ENCODE data around the gene MRTFA.
"Not testable (repeated sequence)": the region's sequence is repeated elsewhere in the genome, so short reads cannot be mapped to it uniquely, and the experiment has no call there.

The MRTFA gene

DNA sequence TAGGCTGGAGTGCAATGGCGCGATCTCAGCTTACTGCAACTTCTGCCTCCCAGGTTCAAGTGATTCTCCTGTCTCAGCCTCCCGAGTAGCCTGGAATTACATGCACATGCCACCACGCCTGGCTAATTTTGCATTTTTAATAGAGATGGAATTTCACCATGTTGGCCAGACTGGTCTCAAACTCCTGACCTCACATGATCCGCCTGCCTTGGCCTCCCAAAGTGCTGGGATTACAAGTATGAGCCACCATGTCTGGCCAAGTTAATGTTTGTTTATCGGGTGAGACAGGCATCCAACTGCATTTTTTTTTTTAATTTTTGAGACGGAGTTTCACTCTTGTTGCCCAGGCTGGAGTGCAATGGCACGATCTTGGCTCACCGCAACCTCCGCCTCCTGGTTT is 20.1 kb upstream of the MRTFA start:
- not testable (repeated sequence) for H2AFZ ChIP-seq (ENCODE audit: low read length, unreplicated experiment); H3K79me2 ChIP-seq (ENCODE audit: control insufficient read depth, insufficient read depth, low read length, unreplicated experiment); H3K36me3 ChIP-seq (ENCODE audit: insufficient read depth, low read length); H3K27me3 ChIP-seq (ENCODE audit: insufficient read depth, low read length); H3K27ac ChIP-seq (ENCODE audit: low read depth, low read length); H3K4me3 ChIP-seq (ENCODE audit: low read depth, low read length)
- H3K4me1 ChIP-seq (ENCODE audit: control insufficient read depth, insufficient read depth, low read length, unreplicated experiment) = peaks cover 17% of the 10 kb centered on the region

GRCh38 chr22:40655941-40656340 is 19.4 kb upstream of the MRTFA start:
- not testable (repeated sequence) for H3K4me3 ChIP-seq (ENCODE audit: low read depth, low read length); H2AFZ ChIP-seq (ENCODE audit: low read length, unreplicated experiment); H3K27ac ChIP-seq (ENCODE audit: low read depth, low read length); H3K27me3 ChIP-seq (ENCODE audit: insufficient read depth, low read length); H3K79me2 ChIP-seq (ENCODE audit: control insufficient read depth, insufficient read depth, low read length, unreplicated experiment); H3K36me3 ChIP-seq (ENCODE audit: insufficient read depth, low read length)
- peaks cover 23% of the 10 kb centered on the region for H3K4me1 ChIP-seq (ENCODE audit: control insufficient read depth, insufficient read depth, low read length, unreplicated experiment)

- Histone ChIP-seq H3K27ac (ENCODE audit: low read depth, low read length) (peak overlapping the region; percentile 68), H3K4me1 (ENCODE audit: control insufficient read depth, insufficient read depth, low read length, unreplicated experiment) (peaks cover 24% of the 10 kb centered on the region), H3K36me3 (ENCODE audit: insufficient read depth, low read length) (no peaks in the 10 kb centered on the region), H3K79me2 (ENCODE audit: control insufficient read depth, insufficient read depth, low read length, unreplicated experiment) (no peaks in the 10 kb centered on the region), H3K27me3 (ENCODE audit: insufficient read depth, low read length) (no peaks in the 10 kb centered on the region), H2AFZ (ENCODE audit: low read length, unreplicated experiment) (peak overlapping the region; percentile 81), H3K4me3 (ENCODE audit: low read depth, low read length) (peak overlapping the region; percentile 25; the same call in 1 of the 2 replicates)
Observed at GRCh38 chr22:40654522-40655167, 18.1 kb upstream of the MRTFA start.

GRCh38 chr22:40653361-40653760 is 16.8 kb upstream of the MRTFA start:
- H3K27ac ChIP-seq (ENCODE audit: low read depth, low read length) = no peak overlapping the region
- peaks cover 24% of the 10 kb centered on the region for H3K4me1 ChIP-seq (ENCODE audit: control insufficient read depth, insufficient read depth, low read length, unreplicated experiment)
- no peaks in the 10 kb centered on the region for H3K27me3 ChIP-seq (ENCODE audit: insufficient read depth, low read length)
- no peaks in the 10 kb centered on the region for H3K79me2 ChIP-seq (ENCODE audit: control insufficient read depth, insufficient read depth, low read length, unreplicated experiment)
- H3K36me3 ChIP-seq (ENCODE audit: insufficient read depth, low read length) = no peaks in the 10 kb centered on the region
- no peak overlapping the region for H3K4me3 ChIP-seq (ENCODE audit: low read depth, low read length)
- H2AFZ ChIP-seq (ENCODE audit: low read length, unreplicated experiment) = no peak overlapping the region

DNA sequence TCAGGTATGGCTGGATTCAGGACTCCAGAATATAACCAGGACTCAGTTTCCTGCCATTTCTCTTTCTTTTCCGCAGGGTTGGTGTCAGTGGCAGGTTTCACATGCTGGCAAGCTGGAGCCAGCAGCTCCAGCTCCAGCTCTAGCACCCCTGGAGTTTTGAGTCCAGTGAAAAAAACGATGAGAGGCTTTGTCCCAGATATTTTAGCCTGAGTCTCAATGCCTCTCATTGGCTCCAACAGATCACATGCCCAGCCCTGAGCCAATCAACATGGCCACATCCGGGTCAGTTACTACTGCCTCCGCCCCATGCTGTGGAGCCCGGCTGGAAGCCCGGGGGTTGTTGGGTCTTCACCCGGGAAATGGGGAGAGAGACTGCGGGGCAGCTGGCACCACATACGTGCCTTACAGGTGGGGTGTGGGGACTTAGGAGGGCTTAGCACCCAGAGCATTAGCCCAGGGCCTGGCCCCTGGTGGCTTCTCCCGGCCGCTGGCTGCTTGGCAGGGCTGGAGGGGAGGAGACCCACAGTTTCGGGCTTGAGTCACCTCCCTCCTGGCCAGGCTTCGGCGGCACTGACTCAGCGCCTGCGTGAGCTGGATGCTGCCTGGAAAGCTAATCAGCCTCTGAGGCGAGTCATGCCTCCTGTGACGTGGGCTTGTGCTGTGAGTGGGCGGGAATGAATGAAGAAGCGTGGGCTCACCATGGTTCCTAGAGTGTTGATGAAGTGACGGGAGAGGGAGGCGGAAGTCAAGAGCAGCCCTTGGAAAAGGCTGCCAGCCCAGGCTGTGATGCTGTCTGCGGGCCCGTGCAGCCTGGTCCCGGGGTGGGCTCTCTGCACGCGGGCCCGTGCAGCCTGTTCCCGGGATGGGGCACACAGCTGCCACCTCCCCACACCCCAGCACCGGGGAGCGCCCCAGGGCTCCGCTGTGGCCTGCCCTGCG is 15.3 kb upstream of the MRTFA start:
- Histone ChIP-seq H3K27ac (ENCODE audit: low read depth, low read length) (peak overlapping the region; percentile 96), H3K4me1 (ENCODE audit: control insufficient read depth, insufficient read depth, low read length, unreplicated experiment) (peaks cover 24% of the 10 kb centered on the region), H2AFZ (ENCODE audit: low read length, unreplicated experiment) (peak overlapping the region; percentile 49), H3K36me3 (ENCODE audit: insufficient read depth, low read length) (no peaks in the 10 kb centered on the region), H3K4me3 (ENCODE audit: low read depth, low read length) (peak overlapping the region; percentile 78), H3K27me3 (ENCODE audit: insufficient read depth, low read length) (no peaks in the 10 kb centered on the region), H3K79me2 (ENCODE audit: control insufficient read depth, insufficient read depth, low read length, unreplicated experiment) (no peaks in the 10 kb centered on the region)

GRCh38 chr22:40651057-40651456 is 14.5 kb upstream of the MRTFA start:
- Histone ChIP-seq H3K27me3 (ENCODE audit: insufficient read depth, low read length) (no peaks in the 10 kb centered on the region), H3K4me1 (ENCODE audit: control insufficient read depth, insufficient read depth, low read length, unreplicated experiment) (peaks cover 24% of the 10 kb centered on the region)

DNA sequence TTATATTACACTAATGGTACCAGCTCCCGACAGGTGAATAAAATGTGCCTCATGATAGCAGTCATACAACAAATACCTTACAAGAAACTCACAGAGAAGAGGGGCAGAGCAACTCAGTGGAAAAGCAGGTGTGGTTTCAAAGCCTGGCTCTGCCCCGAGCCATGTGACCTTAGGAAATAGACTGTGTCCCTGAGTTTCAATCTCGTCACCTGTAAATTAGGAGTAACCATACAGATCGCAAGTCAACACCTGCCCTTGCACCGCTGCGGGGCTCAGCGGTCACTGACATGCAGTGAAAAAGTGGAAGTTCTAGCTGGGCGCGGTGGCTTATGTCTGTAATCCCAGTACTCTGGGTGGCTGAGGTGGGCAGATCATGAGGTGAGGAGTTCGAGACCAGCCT is 11.9 kb upstream of the MRTFA start:
- no peak overlapping the region for H2AFZ ChIP-seq (ENCODE audit: low read length, unreplicated experiment)
- H3K4me3 ChIP-seq (ENCODE audit: low read depth, low read length) = no peak overlapping the region
- H3K27me3 ChIP-seq (ENCODE audit: insufficient read depth, low read length) = no peaks in the 10 kb centered on the region
- H3K4me1 ChIP-seq (ENCODE audit: control insufficient read depth, insufficient read depth, low read length, unreplicated experiment) = peaks cover 14% of the 10 kb centered on the region
- no peaks in the 10 kb centered on the region for H3K36me3 ChIP-seq (ENCODE audit: insufficient read depth, low read length)
- H3K79me2 ChIP-seq (ENCODE audit: control insufficient read depth, insufficient read depth, low read length, unreplicated experiment) = no peaks in the 10 kb centered on the region
- no peak overlapping the region for H3K27ac ChIP-seq (ENCODE audit: low read depth, low read length)

More at GRCh38 chr22:40651057-40651456, 14.5 kb upstream of the MRTFA start:
- no peaks in the 10 kb centered on the region for H3K79me2 ChIP-seq (ENCODE audit: control insufficient read depth, insufficient read depth, low read length, unreplicated experiment)
- peak overlapping the region; percentile 96 for H3K27ac ChIP-seq (ENCODE audit: low read depth, low read length)
- no peak overlapping the region for H2AFZ ChIP-seq (ENCODE audit: low read length, unreplicated experiment)
- H3K4me3 ChIP-seq (ENCODE audit: low read depth, low read length) = peak overlapping the region; percentile 78
- no peaks in the 10 kb centered on the region for H3K36me3 ChIP-seq (ENCODE audit: insufficient read depth, low read length)

GRCh38 chr22:40645579-40646197 is 9.2 kb upstream of the MRTFA start:
- Histone ChIP-seq H3K4me3 (ENCODE audit: low read depth, low read length) (no peak overlapping the region), H3K4me1 (ENCODE audit: control insufficient read depth, insufficient read depth, low read length, unreplicated experiment) (no peaks in the 10 kb centered on the region), H2AFZ (ENCODE audit: low read length, unreplicated experiment) (peak overlapping the region; percentile 2), H3K79me2 (ENCODE audit: control insufficient read depth, insufficient read depth, low read length, unreplicated experiment) (no peaks in the 10 kb centered on the region), H3K36me3 (ENCODE audit: insufficient read depth, low read length) (no peaks in the 10 kb centered on the region), H3K27ac (ENCODE audit: low read depth, low read length) (no peak overlapping the region), H3K27me3 (ENCODE audit: insufficient read depth, low read length) (no peaks in the 10 kb centered on the region)

- Histone ChIP-seq H3K27me3 (ENCODE audit: insufficient read depth, low read length) (no peaks in the 10 kb centered on the region), H3K79me2 (ENCODE audit: control insufficient read depth, insufficient read depth, low read length, unreplicated experiment) (no peaks in the 10 kb centered on the region), H3K36me3 (ENCODE audit: insufficient read depth, low read length) (no peaks in the 10 kb centered on the region), H2AFZ (ENCODE audit: low read length, unreplicated experiment) (no peak overlapping the region), H3K27ac (ENCODE audit: low read depth, low read length) (no peak overlapping the region), H3K4me3 (ENCODE audit: low read depth, low read length) (no peak overlapping the region), H3K4me1 (ENCODE audit: control insufficient read depth, insufficient read depth, low read length, unreplicated experiment) (no peaks in the 10 kb centered on the region)
Observed at GRCh38 chr22:40642316-40642715, 5.8 kb upstream of the MRTFA start.

- Histone ChIP-seq H3K27ac (ENCODE audit: low read depth, low read length) (no peak overlapping the region), H3K27me3 (ENCODE audit: insufficient read depth, low read length) (no peaks in the 10 kb centered on the region)
Observed at GRCh38 chr22:40641269-40641668, 4.8 kb upstream of the MRTFA start.

More at GRCh38 chr22:40641269-40641668, 4.8 kb upstream of the MRTFA start:
- no peaks in the 10 kb centered on the region for H3K36me3 ChIP-seq (ENCODE audit: insufficient read depth, low read length)
- H3K4me3 ChIP-seq (ENCODE audit: low read depth, low read length) = no peak overlapping the region
- H3K79me2 ChIP-seq (ENCODE audit: control insufficient read depth, insufficient read depth, low read length, unreplicated experiment) = peaks cover under 1% of the 10 kb centered on the region
- no peak overlapping the region for H2AFZ ChIP-seq (ENCODE audit: low read length, unreplicated experiment)
- H3K4me1 ChIP-seq (ENCODE audit: control insufficient read depth, insufficient read depth, low read length, unreplicated experiment) = no peaks in the 10 kb centered on the region

Measured in ACC112 (cell line).